KOPT-K1 (cell line): ENCODE results near the gene BCOR.
A peak's percentile ranks its signal among the peaks of the same experiment; 100 is the strongest.

Experiments used
- H3K27ac ChIP-seq: fragments of 200-600 bp; sonication (generic); 2 replicates; pipeline ENCODE4 v1.5.1; 2016; ENCODE audit warnings: antibody characterized with exemption, mild to moderate bottlenecking, low read depth, low read length; ENCODE audit not compliant: poor library complexity, severe bottlenecking
- H3K36me3 ChIP-seq: fragments of 200-600 bp; sonication (generic); 2 replicates; pipeline ENCODE4 v1.5.1; 2017; ENCODE audit warnings: antibody characterized with exemption, mild to moderate bottlenecking, low read length, moderate library complexity; ENCODE audit not compliant: insufficient read depth
- H3K9me3 ChIP-seq: fragments of 200-600 bp; sonication (generic); 2 replicates; pipeline ENCODE4 v1.5.1; 2017; ENCODE audit warnings: antibody characterized with exemption, low read length, mild to moderate bottlenecking; ENCODE audit not compliant: insufficient read depth, poor library complexity, severe bottlenecking

BCOR gene

DNA sequence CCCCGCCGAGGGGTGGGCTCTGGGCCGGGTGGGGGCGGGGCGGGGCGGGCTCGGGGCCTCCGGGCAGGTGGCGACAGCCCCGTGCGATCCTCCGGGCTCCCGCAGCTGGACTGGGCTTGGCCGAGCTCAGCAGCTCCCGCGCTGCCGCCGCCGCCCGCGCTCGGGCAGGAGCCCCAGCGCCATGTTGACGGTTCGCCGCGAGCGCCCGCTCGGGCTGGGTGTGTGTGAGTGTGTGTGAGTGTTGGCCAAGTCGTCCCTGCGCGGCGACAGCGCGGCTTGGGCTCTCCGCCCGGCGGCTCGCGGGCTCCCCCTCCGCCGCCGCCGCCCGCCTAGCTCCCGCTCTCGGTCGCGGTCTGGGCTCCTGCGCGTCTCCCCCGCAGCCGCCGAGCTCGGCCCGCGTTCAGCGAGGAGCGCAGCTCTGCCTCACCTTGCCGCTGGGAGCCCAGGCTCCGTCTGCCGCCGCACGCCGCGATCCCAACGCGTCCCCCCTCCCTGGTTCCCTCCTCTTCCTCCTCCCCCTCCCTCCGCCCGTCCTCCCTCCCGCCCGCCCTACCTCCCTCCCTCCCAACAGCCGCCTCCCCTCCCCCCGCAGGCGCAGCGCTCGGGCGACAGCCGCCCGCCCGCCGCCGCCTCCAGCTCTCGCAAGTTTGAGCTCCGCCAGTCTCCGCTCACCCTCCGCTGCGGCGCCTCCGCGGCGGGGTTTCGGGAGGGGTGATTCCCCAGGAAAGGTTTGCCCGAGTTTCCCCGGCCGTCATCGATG lies at the start of gene BCOR:
BCOR (minus strand) TSS at position 455 of the 760 bp plus-strand sequence. CDS start 20,029 bp downstream, outside the sequence.
- H3K27ac ChIP-seq = peak within 1 kb of the TSS; percentile 78
- peaks cover 4% of the 10 kb centered on the region; the same call in 1 of the 2 replicates for H3K36me3 ChIP-seq
- no peaks in the 10 kb centered on the region for H3K9me3 ChIP-seq

DNA sequence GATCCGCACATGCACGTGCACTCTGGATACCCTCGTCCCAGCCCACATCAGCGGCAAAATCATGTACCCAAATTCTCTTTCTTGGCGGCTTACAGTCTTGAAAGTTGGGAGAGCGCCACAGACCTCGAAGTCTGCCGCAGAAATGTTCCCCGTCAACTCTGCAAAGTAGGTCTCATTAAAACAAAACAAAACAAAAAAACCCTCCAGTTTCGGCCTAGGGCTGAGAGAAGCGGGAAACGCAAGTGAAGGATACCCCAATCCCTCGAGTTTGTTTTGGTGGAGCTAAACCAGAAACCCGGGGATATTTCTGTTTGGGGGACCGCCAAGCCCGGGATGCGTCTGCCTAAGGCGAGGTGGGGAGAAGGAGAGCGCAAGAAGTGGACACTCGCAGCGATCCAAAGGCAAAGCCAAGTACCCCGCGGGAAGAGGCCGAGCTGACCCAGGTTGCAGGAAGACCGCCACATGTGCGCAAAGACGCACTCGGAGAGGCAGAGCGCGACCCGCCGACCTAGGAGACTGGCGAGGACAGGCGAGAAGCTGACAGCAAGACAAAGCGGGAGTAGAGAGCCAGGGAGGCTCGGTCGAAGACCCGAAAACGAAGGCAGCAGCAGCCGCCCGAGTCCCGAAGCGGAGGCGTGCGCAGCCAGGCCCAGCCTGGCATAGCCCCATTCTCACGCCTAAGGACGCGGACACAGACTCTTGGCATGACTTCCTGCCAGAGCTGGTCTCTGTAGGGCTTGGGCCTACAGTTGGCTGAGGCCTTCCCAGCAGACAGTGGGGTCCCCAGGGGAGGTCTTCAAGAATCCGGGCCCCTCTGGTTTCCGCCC lies 49.6 kb upstream of the BCOR start:
- Histone ChIP-seq H3K36me3 (peaks cover 16% of the 10 kb centered on the region), H3K27ac (peak overlapping the region; percentile 97), H3K9me3 (no peaks in the 10 kb centered on the region)

DNA sequence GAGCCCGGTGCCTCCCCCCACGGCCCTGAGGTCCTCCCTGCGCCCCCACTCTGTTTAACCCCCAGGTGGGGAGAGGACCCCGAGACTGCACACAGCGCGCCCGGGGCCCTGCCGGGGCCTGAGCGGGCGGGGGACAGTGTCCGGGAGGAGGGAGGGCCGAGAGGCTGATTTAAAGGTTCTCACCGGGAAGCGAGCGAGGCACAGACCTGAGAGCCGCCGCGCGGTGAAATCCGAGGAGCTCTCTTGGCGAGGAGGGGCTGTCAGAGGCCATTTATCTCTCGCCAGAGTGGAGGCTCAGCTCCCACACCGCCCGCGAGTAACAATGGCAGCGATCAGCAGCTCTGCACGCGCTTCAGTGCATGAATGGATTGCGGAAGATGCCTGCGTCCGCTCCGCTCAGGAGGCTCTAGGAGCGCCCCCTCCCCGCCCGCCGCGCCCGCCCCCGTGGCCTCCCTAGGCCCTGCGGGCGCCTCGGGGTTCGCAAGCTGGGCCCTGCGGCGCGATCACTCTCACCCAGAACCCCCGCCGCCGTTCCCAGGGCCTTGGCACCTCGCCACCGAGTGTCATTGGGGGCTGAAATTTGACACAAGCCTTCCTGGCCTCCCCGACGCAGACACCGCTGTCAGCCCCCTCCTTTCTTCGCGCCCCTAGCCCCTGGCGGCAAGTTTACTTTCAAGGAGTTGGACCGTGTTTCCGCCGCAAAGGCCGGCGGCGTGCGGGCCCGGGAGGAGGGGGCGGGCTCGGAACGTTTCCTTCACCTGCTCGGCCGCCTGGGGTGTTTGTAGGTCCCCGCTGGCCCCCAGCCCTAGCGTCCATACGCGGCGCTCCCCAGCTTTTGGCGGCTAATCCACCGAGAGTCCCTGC lies 48.7 kb upstream of the BCOR start:
- Histone ChIP-seq H3K27ac (peak overlapping the region; percentile 97), H3K36me3 (peaks cover 16% of the 10 kb centered on the region), H3K9me3 (no peaks in the 10 kb centered on the region)

DNA sequence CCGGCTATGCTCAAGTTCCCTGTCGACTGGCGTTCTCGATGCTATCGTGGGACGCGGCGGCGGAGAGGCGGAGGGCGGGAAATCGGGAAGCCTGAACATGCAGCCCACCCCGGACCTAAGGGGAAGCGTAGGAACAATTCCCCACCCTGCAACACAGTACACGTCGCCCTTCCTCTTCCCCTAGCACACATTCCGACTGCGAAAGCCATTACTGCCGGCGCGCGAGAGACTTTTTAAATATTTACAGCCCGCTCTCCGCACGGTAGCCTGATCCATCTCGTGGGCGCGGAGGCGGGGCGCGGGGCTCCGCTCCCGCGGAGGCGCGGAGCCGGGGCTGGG lies 48.1 kb upstream of the BCOR start:
- Histone ChIP-seq H3K36me3 (peaks cover 16% of the 10 kb centered on the region), H3K27ac (peak overlapping the region; percentile 97), H3K9me3 (no peaks in the 10 kb centered on the region)

DNA sequence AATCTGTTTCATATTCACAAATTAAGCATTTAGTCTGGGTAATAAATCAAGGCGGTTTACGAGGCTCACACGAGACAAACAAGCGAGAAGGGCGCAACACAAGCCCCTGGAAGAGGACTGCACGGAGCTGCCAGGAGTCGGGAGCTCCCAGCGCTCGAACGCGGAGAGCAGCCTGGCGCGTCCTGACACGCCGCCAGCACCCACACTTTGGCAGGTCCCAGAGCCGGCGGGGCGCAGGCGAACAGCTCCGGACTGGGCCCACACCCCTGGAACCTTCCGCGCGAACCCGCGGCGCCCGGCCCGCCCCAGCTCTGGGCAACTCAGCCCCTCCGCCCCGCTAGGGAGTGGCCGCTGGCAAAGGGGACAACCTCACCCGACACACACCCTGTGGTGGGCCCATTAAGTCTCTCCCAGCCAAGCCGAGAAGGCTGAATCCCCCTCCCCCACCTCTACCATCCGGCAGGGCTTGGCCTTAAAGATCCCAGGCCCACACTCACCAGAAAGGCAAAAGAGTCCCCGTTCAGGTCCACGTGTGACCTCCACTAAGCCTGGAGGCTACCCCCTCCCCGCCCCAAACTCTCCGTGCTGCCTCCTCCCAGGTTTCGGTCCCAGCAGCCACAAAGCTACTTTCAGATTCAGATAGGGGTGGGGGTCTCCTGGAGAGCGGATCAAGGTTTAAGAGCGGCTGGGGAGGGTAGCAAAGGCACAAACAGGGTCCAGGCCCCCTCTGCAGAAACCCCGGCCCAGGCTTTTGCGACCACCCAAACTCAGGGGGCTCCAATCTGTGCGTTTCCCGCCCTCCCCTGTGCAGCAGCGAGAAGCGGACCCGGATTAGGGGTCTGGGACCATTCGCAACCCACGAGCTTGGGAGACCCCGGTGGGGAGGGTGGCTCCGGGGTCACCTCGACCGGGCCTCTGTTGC lies 47.5 kb upstream of the BCOR start:
- H3K27ac ChIP-seq = peak overlapping the region; percentile 97
- no peaks in the 10 kb centered on the region for H3K9me3 ChIP-seq
- H3K36me3 ChIP-seq = peaks cover 16% of the 10 kb centered on the region

DNA sequence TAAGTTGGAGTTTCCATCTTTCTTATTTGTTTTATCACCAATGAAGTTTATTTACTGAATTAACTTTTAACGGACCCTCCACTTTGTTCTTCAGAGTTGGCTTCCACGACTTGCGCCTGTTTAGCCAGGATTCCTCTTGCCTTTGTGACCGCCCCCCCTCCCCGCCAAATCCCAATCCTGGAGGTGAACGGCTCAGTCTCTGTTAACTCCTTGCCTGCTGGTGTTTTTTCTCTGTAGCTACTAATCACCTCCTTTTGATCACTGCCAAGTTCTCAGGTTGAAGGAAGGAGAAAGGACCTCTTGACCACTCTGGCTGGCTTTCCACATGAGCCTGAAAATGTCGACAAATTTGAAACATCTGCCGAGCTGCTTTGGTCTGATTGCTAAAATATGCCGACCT lies 46.8 kb upstream of the BCOR start:
- H3K36me3 ChIP-seq = peaks cover 16% of the 10 kb centered on the region
- H3K9me3 ChIP-seq = no peaks in the 10 kb centered on the region
- peak overlapping the region; percentile 97 for H3K27ac ChIP-seq

DNA sequence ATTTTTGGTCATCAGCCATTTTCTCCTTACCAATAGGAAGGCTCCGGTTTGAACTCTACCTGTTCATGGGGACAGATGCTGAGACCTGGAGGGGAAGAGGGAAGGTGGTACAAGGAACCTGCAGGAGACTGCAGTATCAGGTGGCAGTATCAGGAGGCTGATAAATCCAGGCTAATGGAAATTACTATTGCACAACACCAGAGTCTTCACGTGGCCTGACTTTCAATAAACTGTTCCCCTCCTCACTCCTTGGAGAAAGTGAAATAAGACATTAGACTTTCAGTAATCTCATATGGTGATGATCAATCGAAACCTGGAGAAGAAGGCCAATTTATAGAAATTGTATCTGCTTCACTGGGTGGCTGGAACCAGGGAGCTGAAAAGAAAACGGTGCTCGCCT lies 46.2 kb upstream of the BCOR start:
- no peak overlapping the region for H3K27ac ChIP-seq
- H3K36me3 ChIP-seq = peaks cover 16% of the 10 kb centered on the region
- H3K9me3 ChIP-seq = no peaks in the 10 kb centered on the region

DNA sequence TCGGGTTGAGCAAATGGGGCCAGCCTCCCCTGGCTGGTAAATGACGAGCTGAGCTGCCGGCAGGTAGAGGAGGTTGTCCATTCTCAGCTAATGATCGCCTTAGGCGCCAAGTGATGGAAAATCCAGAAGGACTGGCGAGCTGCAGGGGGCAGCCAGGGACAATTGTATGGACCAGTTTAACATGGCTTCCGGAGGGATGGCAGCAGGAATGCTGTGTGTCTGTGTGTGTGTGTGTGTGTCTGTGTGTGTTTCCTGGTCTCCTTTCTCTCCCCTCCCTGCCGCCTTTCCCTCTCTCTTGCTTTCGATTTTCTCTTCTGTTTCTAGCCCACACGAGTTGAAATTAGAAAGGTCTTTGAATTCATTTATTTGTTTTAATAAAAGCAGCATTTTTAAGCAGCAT lies 45.2 kb upstream of the BCOR start:
- Histone ChIP-seq H3K36me3 (peaks cover 16% of the 10 kb centered on the region), H3K27ac (no peak overlapping the region)

DNA sequence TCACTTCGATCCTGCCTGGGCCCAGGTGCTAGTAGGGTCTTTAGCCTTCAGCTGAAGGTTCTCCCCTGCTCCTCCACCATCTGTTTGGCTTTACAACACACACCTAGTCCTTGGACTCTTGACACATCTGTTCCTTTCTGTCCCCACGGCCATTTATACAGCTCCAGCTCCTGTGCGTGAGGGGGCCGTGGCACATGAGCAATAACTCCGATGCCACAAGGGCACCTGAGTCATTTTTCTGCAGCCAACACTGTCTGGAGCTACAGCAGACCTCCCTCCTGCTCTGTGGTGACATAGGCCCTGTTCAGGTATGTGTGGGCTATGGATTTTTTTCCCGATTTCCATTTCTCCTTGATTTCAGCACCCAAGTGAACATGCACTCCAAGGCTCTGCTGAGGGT lies 44.7 kb upstream of the BCOR start:
- no peak overlapping the region for H3K27ac ChIP-seq
- peaks cover 16% of the 10 kb centered on the region for H3K36me3 ChIP-seq
- H3K9me3 ChIP-seq = no peaks in the 10 kb centered on the region

More for the DNA sequence above, 45.2 kb upstream of the BCOR start:
- H3K9me3 ChIP-seq = no peaks in the 10 kb centered on the region

DNA sequence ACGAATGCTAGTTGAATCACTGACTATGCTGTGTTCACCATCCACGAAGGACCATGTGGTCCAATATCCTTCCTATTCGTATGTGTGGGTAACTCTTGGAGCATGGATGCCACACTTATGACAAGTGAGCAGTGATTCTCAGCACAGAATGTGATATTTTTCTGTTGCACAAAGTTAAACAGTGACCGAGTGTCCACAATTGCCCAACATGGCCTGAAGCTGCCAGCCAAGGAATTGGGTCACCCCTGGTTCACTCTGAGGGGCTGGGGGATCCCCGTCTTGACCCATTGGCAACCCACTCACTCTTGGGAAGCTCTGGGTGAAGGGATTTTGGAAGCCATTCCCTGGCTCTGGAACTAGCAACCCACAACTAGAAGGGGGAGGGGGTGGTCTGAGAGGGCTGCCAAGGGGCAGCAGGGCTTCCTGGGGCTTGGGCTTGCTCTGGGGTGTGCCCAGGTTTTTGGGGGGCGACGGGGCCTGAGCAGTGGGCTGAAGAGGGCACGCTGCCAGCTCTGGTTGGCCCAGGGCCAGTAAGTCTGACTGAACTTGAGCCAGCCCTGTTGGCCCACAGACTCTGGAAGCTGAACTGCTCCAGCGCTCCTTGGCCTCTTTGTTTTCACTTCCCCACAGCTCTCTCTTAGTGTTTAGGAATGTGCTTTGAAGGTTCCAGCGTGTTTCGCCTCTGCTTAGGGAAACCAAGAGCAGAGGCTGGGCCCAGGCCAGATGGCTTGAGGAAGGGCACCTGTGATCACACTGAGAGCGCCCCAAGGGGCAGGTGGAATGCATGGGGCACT lies 43.1 kb upstream of the BCOR start:
- Histone ChIP-seq H3K36me3 (peaks cover 24% of the 10 kb centered on the region), H3K9me3 (no peaks in the 10 kb centered on the region), H3K27ac (no peak overlapping the region)

DNA sequence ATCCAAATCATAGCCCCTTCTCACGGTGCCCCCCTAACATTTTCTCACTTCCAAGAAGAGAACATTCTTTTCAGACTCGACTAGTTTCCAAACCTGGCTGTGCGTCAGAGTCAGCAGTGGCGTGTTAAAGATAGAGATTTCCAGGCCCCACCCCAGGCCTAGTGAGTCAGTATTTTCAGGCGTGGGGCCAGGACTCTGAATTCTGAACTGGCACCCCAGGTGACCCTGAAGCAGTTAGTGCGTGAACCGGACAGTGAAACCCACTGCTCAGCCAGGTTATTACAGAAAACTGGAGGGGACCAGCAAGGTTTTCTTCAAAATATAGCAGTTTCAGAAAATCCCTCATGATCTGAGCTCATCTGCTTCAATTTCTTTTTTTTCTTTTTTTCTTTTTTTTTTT lies 35.0 kb upstream of the BCOR start:
- no peak overlapping the region for H3K27ac ChIP-seq

DNA sequence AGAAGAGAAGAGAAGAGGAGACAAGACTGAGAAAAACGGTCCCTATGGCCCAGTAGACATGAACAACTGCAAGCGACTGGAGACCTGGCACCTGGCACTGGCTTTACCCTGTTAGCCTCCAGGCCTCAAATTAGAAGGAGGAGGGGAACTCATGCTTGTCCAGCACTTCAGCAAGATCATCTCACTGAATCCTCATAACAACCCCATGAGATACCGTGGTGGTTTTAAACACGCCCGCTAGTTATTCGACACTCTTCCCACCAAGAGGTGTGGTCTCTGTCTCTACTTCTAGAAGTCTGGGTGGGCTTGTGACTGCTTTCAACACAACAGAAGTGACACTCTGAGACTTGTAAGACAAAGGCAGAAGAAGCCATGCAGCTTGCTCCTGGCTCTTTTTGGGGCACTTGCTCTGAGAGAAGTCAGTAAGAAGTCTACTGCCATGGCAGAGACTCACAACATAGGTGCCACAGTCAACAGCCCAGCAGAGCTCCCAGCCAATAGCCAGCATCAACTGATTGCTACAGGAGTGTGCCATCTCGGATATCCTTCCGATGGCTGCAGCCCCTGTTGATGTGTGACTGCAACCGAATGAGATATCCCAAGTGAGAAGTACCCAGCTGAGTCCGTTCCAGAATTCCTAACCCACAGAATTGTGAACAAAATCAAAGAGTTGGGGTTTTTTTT lies 34.0 kb upstream of the BCOR start:
- Histone ChIP-seq H3K36me3 (peaks cover 9% of the 10 kb centered on the region; the same call in 1 of the 2 replicates), H3K9me3 (no peaks in the 10 kb centered on the region), H3K27ac (no peak overlapping the region)

More for the DNA sequence above, 35.0 kb upstream of the BCOR start:
- Histone ChIP-seq H3K9me3 (no peaks in the 10 kb centered on the region), H3K36me3 (peaks cover 9% of the 10 kb centered on the region; the same call in 1 of the 2 replicates)

DNA sequence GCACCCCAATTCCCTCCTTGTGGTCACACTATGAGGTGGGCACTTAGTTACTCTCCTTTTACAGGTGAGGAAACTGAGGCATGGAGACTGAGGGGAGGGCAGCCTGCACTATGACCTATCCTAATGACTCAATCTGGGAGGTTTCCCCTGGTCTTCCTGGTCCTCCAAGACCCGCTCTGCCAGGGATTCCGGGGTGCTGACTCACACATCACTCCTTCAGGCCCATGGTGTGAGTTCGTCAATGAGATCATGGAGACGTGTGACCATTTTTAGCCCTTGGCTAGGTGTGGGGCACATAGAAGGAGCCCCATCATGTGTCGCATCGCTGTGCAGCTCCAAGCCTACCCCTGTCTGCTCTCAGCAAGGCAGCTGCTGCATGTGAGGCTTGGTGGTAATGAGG lies 32.4 kb upstream of the BCOR start:
- no peaks in the 10 kb centered on the region for H3K36me3 ChIP-seq
- no peak overlapping the region for H3K27ac ChIP-seq
- no peaks in the 10 kb centered on the region for H3K9me3 ChIP-seq
